Measurements from ENCODE around the gene MBD2. TPM values are rescaled to one million over a fixed set of nuclear protein-coding genes. Genes with fewer than 3 reads are reported as not detected.

The MBD2 gene
- total RNA-seq, 1 donor from 2014 or later, result 48.8 TPM

DNA sequence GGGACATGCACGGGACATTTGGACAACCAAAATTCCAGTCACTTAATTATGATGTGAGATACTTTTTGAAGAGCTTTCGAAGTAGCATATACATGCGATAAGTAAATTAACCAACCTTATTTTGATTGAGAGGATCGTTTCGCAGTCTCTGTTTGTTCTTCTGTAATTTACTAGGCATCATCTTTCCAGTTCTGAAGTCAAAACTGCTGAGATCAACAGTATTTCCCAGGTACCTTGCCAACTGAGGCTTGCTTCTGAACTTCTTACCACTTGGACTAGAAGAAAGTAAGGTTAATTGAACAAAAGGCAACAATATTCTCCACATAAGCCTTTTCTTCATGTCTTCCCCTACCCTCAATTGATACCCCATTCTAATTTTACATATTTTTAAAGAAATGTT is 19.6 kb downstream of the MBD2 start:
- Mint-ChIP-seq H3K4me1 (ENCODE audit: unreplicated experiment) (peaks cover 36% of the 10 kb centered on the region), H3K27ac (peak overlapping the region; percentile 50), H3K36me3 (peaks cover 23% of the 10 kb centered on the region), H3K9me3 (no peaks in the 10 kb centered on the region), H3K4me3 (no peak overlapping the region), H3K27me3 (no peaks in the 10 kb centered on the region)
- no peak for DNase-seq (ENCODE audit: extremely low spot score, unreplicated experiment)
- TF ChIP-seq, protein P1, sequence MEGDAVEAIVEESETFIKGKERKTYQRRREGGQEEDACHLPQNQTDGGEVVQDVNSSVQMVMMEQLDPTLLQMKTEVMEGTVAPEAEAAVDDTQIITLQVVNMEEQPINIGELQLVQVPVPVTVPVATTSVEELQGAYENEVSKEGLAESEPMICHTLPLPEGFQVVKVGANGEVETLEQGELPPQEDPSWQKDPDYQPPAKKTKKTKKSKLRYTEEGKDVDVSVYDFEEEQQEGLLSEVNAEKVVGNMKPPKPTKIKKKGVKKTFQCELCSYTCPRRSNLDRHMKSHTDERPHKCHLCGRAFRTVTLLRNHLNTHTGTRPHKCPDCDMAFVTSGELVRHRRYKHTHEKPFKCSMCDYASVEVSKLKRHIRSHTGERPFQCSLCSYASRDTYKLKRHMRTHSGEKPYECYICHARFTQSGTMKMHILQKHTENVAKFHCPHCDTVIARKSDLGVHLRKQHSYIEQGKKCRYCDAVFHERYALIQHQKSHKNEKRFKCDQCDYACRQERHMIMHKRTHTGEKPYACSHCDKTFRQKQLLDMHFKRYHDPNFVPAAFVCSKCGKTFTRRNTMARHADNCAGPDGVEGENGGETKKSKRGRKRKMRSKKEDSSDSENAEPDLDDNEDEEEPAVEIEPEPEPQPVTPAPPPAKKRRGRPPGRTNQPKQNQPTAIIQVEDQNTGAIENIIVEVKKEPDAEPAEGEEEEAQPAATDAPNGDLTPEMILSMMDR (conservative IDR thresholded peaks at IDR 0.05), result no peak

DNA sequence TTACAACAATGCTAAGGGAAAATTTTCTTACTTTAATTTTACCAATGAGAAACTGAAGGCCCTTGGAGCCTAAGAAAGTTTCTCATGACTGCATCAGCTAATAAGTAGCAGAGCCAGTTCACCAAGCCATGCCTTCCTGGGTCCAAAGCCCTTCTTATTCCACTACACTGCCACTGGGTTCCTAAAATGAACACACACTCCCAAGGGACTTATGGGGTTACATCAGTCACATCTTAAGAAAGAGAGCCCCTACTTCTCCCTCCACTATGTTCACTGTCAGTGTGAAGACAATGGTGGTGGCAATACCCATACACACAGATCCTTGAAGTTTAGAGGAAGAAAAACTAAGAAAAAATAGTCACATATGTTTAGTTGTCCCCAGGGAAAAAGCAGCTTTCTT is 20.6 kb downstream of the MBD2 start:
- peaks cover 30% of the 10 kb centered on the region for H3K4me1 Mint-ChIP-seq (ENCODE audit: unreplicated experiment)
- no peaks in the 10 kb centered on the region for H3K9me3 Mint-ChIP-seq
- DNase-seq (ENCODE audit: extremely low spot score, unreplicated experiment), result no peak
- peaks cover 30% of the 10 kb centered on the region for H3K36me3 Mint-ChIP-seq
- H3K27me3 Mint-ChIP-seq, result no peaks in the 10 kb centered on the region
- no peak overlapping the region for H3K4me3 Mint-ChIP-seq
- H3K27ac Mint-ChIP-seq, result no peak overlapping the region
- TF ChIP-seq, protein P1 (conservative IDR thresholded peaks at IDR 0.05), result no peak

DNA sequence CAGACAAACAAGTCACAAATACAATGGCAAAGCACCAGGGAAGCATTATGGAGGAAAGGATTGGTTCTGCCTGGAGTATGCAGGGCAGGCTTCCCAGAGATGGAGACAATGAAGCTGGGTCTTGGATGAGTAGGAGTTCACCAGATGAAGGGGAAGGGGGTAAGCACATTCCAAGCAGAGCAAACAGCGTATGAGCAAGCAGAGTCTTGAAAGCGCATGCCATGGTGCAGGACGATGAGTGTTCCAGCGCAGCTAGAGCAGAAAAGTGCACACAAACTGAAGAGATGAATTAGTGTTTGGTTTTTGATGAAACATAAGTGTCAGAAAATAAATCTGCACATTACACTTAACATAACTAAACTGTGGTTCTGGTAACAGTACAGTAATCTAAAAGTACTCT is 21.6 kb downstream of the MBD2 start:
- no peak overlapping the region for H3K4me3 Mint-ChIP-seq
- DNase-seq (ENCODE audit: extremely low spot score, unreplicated experiment), result no peak
- TF ChIP-seq, protein P1 (conservative IDR thresholded peaks at IDR 0.05), result no peak

DNA sequence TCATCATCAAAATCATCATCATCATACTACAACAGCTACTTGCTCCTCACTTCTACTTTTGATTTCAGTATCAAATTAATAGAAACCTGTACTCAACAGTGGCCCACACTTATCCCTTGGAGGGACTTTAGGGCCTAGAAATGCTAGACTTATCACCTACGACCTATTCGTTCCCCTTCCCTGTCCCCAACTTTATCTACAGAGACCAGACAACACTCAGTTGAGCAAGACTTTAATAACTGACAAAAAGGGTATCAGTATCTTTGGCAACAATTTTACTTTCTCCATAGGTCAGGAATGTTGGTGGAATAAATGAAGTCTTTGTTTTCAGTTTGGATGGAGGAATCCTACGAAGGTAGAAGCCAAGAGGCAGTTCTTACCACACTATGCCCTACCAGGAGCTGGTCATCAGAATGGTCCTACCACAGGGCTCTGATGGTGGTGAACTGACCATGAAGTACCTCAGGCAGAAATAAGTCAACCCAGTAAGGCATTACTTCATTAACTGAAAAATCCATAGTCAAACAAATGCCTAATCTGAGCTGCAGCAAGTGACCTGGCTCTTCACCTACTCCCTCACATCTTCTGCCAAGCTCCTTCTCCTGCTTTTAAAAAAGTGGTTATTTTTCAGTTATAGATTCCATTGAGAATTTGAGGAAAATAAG is 26.6 kb downstream of the MBD2 start:
- H3K27ac Mint-ChIP-seq, result no peak overlapping the region
- H3K4me3 Mint-ChIP-seq, result no peak overlapping the region
- peaks cover 2% of the 10 kb centered on the region for H3K4me1 Mint-ChIP-seq (ENCODE audit: unreplicated experiment)
- TF ChIP-seq, protein P1 (conservative IDR thresholded peaks at IDR 0.05), result no peak
- H3K9me3 Mint-ChIP-seq, result no peaks in the 10 kb centered on the region
- no peaks in the 10 kb centered on the region for H3K27me3 Mint-ChIP-seq
- H3K36me3 Mint-ChIP-seq, result peaks cover 22% of the 10 kb centered on the region
- no peak for DNase-seq (ENCODE audit: extremely low spot score, unreplicated experiment)

More for the DNA sequence above, 21.6 kb downstream of the MBD2 start:
- no peak overlapping the region for H3K27ac Mint-ChIP-seq
- H3K4me1 Mint-ChIP-seq (ENCODE audit: unreplicated experiment), result peaks cover 30% of the 10 kb centered on the region
- H3K9me3 Mint-ChIP-seq, result no peaks in the 10 kb centered on the region
- no peaks in the 10 kb centered on the region for H3K27me3 Mint-ChIP-seq
- peaks cover 34% of the 10 kb centered on the region for H3K36me3 Mint-ChIP-seq

DNA sequence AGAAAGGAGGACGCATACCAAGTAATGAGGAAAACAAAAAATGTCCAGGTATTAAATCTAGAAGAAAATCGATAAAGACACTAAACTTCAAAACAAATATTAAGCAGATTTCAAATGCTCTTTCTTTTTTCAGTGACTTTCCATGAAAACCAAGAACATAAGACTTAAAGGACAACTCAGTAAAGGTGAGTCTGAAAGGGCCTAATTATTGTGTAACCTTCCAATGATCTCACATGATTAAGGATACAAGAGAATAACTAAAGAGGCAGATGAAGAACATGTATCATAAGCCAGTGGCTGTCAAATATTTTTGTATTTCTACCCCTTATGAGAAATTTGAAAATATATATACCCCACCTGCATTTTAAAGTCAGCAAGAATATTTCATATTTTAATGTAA is 30.7 kb downstream of the MBD2 start:
- peak overlapping the region; percentile 7 for H3K4me3 Mint-ChIP-seq
- no peaks in the 10 kb centered on the region for H3K9me3 Mint-ChIP-seq
- no peak for DNase-seq (ENCODE audit: extremely low spot score, unreplicated experiment)
- H3K36me3 Mint-ChIP-seq, result peaks cover 5% of the 10 kb centered on the region
- peaks cover 10% of the 10 kb centered on the region for H3K4me1 Mint-ChIP-seq (ENCODE audit: unreplicated experiment)
- peak overlapping the region; percentile 16 for H3K27ac Mint-ChIP-seq
- TF ChIP-seq, protein P1 (conservative IDR thresholded peaks at IDR 0.05), result no peak
- no peaks in the 10 kb centered on the region for H3K27me3 Mint-ChIP-seq
